ENCODE measurements around the gene SLC25A13. TPM values are rescaled to one million over a fixed set of nuclear protein-coding genes. Genes with fewer than 3 reads are reported as not detected.

Gene SLC25A13
- polyA plus RNA-seq, 1 donor: 41.0 TPM

- no peak overlapping the region for H3K4me3 ChIP-seq (ENCODE audit: low read length)
- H3K27me3 ChIP-seq (ENCODE audit: control insufficient read depth, insufficient read depth, low read length): no peaks in the 10 kb centered on the region
- H3K36me3 ChIP-seq (ENCODE audit: control insufficient read depth, insufficient read depth, low read length): peaks cover 23% of the 10 kb centered on the region
- DNase-seq: no peak
- H3K4me1 ChIP-seq (ENCODE audit: control insufficient read depth, insufficient read depth, low read length): no peaks in the 10 kb centered on the region
- WGBS (ENCODE audit: insufficient coverage, low lambda C conversion rate): 100% methylated on average over 2 of the region's 2 CpGs
- no peaks in the 10 kb centered on the region for H3K9me3 ChIP-seq (ENCODE audit: control insufficient read depth, low read depth, low read length)
- H3K27ac ChIP-seq (ENCODE audit: low read length): no peak overlapping the region
Measured at GRCh38 chr7:96120445-96121225, 201.3 kb downstream of the SLC25A13 start.

DNA sequence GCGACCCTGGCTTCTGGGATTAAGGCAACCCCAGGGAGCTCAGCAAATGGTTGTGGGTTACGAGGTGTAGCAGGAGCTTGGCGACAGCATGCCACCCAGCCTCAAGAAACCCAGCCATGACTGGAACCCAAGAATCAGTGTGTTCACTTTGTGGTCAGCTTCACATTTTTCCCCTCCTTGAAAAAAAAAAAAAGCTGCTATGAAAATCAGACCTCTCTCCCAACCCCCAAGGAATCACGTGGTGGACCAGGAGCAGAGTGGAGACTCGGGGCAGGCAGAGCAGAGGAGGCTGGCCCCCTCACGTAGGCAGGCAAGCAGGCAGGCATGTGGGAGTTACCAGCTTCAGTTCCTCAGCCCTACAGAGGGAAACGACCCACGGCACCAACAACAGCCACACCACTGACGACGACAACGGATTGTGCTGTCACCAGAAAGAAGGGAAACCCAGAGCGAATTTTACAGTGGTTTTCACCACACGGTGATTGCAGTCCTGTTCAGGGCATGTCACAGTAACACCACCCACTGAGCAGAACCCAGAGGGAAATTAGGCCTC is 203.4 kb downstream of the SLC25A13 start:
- Histone ChIP-seq H3K27ac (ENCODE audit: low read length) (no peak overlapping the region), H3K4me1 (ENCODE audit: control insufficient read depth, insufficient read depth, low read length) (no peaks in the 10 kb centered on the region), H3K27me3 (ENCODE audit: control insufficient read depth, insufficient read depth, low read length) (no peaks in the 10 kb centered on the region), H3K4me3 (ENCODE audit: low read length) (no peak overlapping the region), H3K36me3 (ENCODE audit: control insufficient read depth, insufficient read depth, low read length) (peaks cover 20% of the 10 kb centered on the region), H3K9me3 (ENCODE audit: control insufficient read depth, low read depth, low read length) (no peaks in the 10 kb centered on the region)
- DNase-seq: no peak
- WGBS (ENCODE audit: insufficient coverage, low lambda C conversion rate): no CpG with 5 or more reads among the region's 13 CpGs

- no peaks in the 10 kb centered on the region for H3K4me1 ChIP-seq (ENCODE audit: control insufficient read depth, insufficient read depth, low read length)
- no peaks in the 10 kb centered on the region for H3K9me3 ChIP-seq (ENCODE audit: control insufficient read depth, low read depth, low read length)
- H3K27me3 ChIP-seq (ENCODE audit: control insufficient read depth, insufficient read depth, low read length): no peaks in the 10 kb centered on the region
- H3K36me3 ChIP-seq (ENCODE audit: control insufficient read depth, insufficient read depth, low read length): peaks cover 9% of the 10 kb centered on the region
- WGBS (ENCODE audit: insufficient coverage, low lambda C conversion rate): 48% methylated on average over 4 of the region's 7 CpGs
- H3K4me3 ChIP-seq (ENCODE audit: low read length): no peak overlapping the region
- no peak for DNase-seq
- H3K27ac ChIP-seq (ENCODE audit: low read length): no peak overlapping the region
Measured at GRCh38 chr7:96116173-96116572, 205.7 kb downstream of the SLC25A13 start.

DNA sequence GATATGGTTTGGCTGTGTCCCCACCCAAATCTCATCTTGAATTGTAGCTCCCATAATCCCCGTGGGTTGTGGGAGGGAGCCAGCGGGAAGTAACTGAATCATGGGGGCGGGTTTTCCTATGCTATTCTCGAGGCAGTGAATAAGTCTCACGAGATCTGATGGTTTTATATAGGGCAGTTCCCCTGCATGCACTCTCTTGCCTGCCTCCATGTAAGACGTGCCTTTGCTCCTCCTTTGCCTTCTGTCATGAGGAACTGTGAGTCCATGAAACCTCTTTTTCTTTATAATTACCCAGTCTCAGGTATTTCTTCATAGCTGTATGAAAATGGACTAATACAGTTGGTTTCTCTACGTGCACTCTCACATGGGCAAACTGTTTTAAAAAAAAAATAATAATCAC is 207.7 kb downstream of the SLC25A13 start:
- Histone ChIP-seq H3K4me1 (ENCODE audit: control insufficient read depth, insufficient read depth, low read length) (no peaks in the 10 kb centered on the region), H3K27me3 (ENCODE audit: control insufficient read depth, insufficient read depth, low read length) (no peaks in the 10 kb centered on the region), H3K27ac (ENCODE audit: low read length) (no peak overlapping the region), H3K4me3 (ENCODE audit: low read length) (no peak overlapping the region), H3K36me3 (ENCODE audit: control insufficient read depth, insufficient read depth, low read length) (no peaks in the 10 kb centered on the region), H3K9me3 (ENCODE audit: control insufficient read depth, low read depth, low read length) (no peaks in the 10 kb centered on the region)
- DNase-seq: no peak
- 100% methylated on average over 2 of the region's 7 CpGs for WGBS (ENCODE audit: insufficient coverage, low lambda C conversion rate)

DNA sequence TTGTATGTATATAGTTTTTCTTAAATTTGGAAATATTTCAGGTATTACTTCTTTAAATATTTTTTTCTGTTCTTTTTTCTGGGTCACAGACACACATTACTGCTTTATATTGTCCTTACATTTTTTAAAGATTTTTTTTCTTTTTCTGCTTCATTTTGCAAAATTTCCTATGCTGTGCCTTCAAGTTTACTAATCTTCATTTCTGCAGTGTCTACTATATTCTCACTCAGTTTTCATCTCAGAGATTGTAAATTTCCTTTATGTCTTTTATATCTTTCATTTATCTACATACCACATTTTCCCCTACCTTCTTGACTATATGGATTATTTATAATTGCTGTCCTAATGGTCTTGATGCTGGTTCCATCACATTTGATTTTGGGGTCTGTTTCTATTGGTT is 210.5 kb downstream of the SLC25A13 start:
- H3K4me3 ChIP-seq (ENCODE audit: low read length): no peak overlapping the region
- no peaks in the 10 kb centered on the region for H3K27me3 ChIP-seq (ENCODE audit: control insufficient read depth, insufficient read depth, low read length)
- H3K36me3 ChIP-seq (ENCODE audit: control insufficient read depth, insufficient read depth, low read length): no peaks in the 10 kb centered on the region
- DNase-seq: no peak
- no peak overlapping the region for H3K27ac ChIP-seq (ENCODE audit: low read length)
- no peaks in the 10 kb centered on the region for H3K9me3 ChIP-seq (ENCODE audit: control insufficient read depth, low read depth, low read length)
- no peaks in the 10 kb centered on the region for H3K4me1 ChIP-seq (ENCODE audit: control insufficient read depth, insufficient read depth, low read length)

DNA sequence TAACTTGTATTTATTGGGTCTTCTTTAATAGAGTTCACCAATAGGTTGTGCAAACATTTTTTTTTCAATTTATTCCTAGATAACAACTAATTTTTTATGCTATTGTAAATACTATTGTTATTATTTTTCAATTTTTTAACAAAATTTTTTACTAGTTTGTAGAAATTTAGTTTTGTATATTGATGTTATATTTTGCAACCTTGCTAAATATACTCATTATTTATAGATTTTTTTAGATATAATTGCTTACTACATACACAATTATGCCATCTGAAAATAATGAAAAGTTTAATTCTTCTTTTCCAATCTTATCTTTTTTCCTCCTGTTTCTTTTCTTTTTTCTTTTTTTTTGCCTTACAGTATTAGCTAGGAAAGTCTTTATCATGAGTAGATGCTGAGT is 216.9 kb downstream of the SLC25A13 start:
- Histone ChIP-seq H3K27me3 (ENCODE audit: control insufficient read depth, insufficient read depth, low read length) (no peaks in the 10 kb centered on the region), H3K36me3 (ENCODE audit: control insufficient read depth, insufficient read depth, low read length) (no peaks in the 10 kb centered on the region), H3K4me1 (ENCODE audit: control insufficient read depth, insufficient read depth, low read length) (no peaks in the 10 kb centered on the region), H3K27ac (ENCODE audit: low read length) (no peak overlapping the region), H3K4me3 (ENCODE audit: low read length) (no peak overlapping the region), H3K9me3 (ENCODE audit: control insufficient read depth, low read depth, low read length) (no peaks in the 10 kb centered on the region)
- DNase-seq: no peak

- no peaks in the 10 kb centered on the region for H3K27me3 ChIP-seq (ENCODE audit: control insufficient read depth, insufficient read depth, low read length)
- no peak overlapping the region for H3K4me3 ChIP-seq (ENCODE audit: low read length)
- no peaks in the 10 kb centered on the region for H3K9me3 ChIP-seq (ENCODE audit: control insufficient read depth, low read depth, low read length)
- no peaks in the 10 kb centered on the region for H3K4me1 ChIP-seq (ENCODE audit: control insufficient read depth, insufficient read depth, low read length)
- no peak for DNase-seq
- no peak overlapping the region for H3K27ac ChIP-seq (ENCODE audit: low read length)
- no peaks in the 10 kb centered on the region for H3K36me3 ChIP-seq (ENCODE audit: control insufficient read depth, insufficient read depth, low read length)
Measured at GRCh38 chr7:96102096-96102811, 219.6 kb downstream of the SLC25A13 start.

DNA sequence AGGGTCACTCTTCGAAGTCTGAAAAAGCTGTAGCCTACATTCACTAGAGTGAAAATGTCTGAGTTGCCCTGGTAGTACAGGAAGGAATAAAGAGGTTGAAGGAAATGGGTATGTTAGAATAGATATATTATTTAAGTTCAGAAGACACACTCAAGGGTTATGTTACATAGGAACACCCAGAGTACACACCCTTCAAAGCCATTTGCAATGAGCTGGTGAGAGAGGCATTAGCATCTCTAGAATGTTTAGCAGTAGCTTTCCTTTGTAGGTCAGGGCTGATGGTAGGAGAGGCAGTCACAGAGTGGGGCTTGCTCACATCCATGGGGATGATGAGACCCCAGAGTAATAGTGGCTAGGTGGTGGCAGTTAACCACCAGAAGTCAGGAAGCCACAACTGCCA is 221.2 kb downstream of the SLC25A13 start:
- Histone ChIP-seq H3K27ac (ENCODE audit: low read length) (no peak overlapping the region), H3K36me3 (ENCODE audit: control insufficient read depth, insufficient read depth, low read length) (no peaks in the 10 kb centered on the region), H3K4me3 (ENCODE audit: low read length) (no peak overlapping the region), H3K27me3 (ENCODE audit: control insufficient read depth, insufficient read depth, low read length) (no peaks in the 10 kb centered on the region), H3K9me3 (ENCODE audit: control insufficient read depth, low read depth, low read length) (no peaks in the 10 kb centered on the region), H3K4me1 (ENCODE audit: control insufficient read depth, insufficient read depth, low read length) (no peaks in the 10 kb centered on the region)
- no CpG with 5 or more reads among the region's 1 CpG for WGBS (ENCODE audit: insufficient coverage, low lambda C conversion rate)
- DNase-seq: no peak

DNA sequence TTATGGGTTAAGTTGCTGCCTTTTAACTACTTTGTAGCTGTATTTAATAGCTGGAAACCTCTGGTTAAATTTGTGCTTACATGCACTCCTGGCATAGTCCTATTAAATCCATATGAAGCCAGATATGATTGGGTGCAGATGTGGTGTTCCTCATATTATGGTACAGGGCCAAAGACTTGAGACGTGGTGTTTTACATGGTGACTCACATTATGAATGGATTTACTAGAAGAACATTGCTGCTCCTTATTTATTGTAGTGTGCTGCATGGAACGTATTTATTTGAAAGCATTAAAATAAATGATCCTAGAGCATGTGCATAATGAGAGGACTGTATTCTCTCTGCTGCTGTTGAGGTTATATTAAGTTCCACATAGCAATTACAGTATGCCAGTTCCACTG is 224.1 kb downstream of the SLC25A13 start:
- H3K36me3 ChIP-seq (ENCODE audit: control insufficient read depth, insufficient read depth, low read length): no peaks in the 10 kb centered on the region
- no peak overlapping the region for H3K27ac ChIP-seq (ENCODE audit: low read length)
- H3K4me3 ChIP-seq (ENCODE audit: low read length): no peak overlapping the region
- no peaks in the 10 kb centered on the region for H3K27me3 ChIP-seq (ENCODE audit: control insufficient read depth, insufficient read depth, low read length)
- H3K9me3 ChIP-seq (ENCODE audit: control insufficient read depth, low read depth, low read length): no peaks in the 10 kb centered on the region
- DNase-seq: no peak
- WGBS (ENCODE audit: insufficient coverage, low lambda C conversion rate): 88% methylated on average over 2 of the region's 2 CpGs
- no peaks in the 10 kb centered on the region for H3K4me1 ChIP-seq (ENCODE audit: control insufficient read depth, insufficient read depth, low read length)

DNA sequence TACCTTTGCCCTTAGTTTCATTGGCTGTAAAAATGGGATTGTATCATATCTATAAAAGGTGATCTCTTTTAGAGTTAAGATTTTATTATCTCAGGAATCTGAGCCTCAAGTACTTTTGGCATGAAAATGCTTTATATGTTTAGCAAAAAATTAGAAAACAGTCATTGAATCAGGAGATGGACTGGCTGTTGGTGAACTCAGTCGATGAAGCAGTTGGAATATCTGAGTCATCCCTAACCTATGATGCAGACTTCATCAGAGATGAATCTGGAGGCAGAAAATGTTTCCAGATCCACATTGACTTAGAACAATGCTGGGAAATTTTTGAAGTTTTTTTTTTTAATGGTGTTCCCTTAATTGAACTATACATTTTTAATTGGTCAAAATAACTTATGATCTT is 228.5 kb downstream of the SLC25A13 start:
- peaks cover 3% of the 10 kb centered on the region for H3K27me3 ChIP-seq (ENCODE audit: control insufficient read depth, insufficient read depth, low read length)
- H3K36me3 ChIP-seq (ENCODE audit: control insufficient read depth, insufficient read depth, low read length): no peaks in the 10 kb centered on the region
- no peak for DNase-seq
- no CpG with 5 or more reads among the region's 1 CpG for WGBS (ENCODE audit: insufficient coverage, low lambda C conversion rate)
- no peaks in the 10 kb centered on the region for H3K9me3 ChIP-seq (ENCODE audit: control insufficient read depth, low read depth, low read length)
- H3K27ac ChIP-seq (ENCODE audit: low read length): no peak overlapping the region
- H3K4me1 ChIP-seq (ENCODE audit: control insufficient read depth, insufficient read depth, low read length): no peaks in the 10 kb centered on the region
- H3K4me3 ChIP-seq (ENCODE audit: low read length): no peak overlapping the region

DNA sequence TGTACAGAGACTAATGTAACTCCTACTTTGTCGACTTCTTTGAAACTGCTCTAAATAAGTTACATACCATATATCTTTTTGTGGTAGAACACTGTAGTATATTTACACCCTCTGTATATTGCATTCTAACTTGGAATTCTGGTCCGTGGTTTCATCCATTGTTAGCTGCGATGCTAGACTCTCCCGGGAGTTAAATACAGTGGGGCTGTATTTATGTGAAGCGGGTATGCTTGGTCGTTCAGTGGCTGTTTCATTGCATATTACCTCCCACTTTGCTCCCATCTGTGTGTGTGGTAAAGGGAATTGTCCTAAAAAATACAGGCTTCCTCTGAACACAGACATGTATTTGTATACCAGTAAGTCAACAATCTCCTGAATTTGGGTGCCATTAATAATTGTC is 231.1 kb downstream of the SLC25A13 start:
- Histone ChIP-seq H3K9me3 (ENCODE audit: control insufficient read depth, low read depth, low read length) (no peaks in the 10 kb centered on the region), H3K27me3 (ENCODE audit: control insufficient read depth, insufficient read depth, low read length) (peaks cover 3% of the 10 kb centered on the region), H3K4me3 (ENCODE audit: low read length) (no peak overlapping the region), H3K36me3 (ENCODE audit: control insufficient read depth, insufficient read depth, low read length) (no peaks in the 10 kb centered on the region), H3K27ac (ENCODE audit: low read length) (no peak overlapping the region), H3K4me1 (ENCODE audit: control insufficient read depth, insufficient read depth, low read length) (no peaks in the 10 kb centered on the region)
- no peak for DNase-seq
- 60% methylated on average over 1 of the region's 6 CpGs for WGBS (ENCODE audit: insufficient coverage, low lambda C conversion rate)

Data from large intestine (tissue), 3 donors.